ENCODE measurements around the gene CD164L2.
"Not testable (repeated sequence)": the region's sequence is repeated elsewhere in the genome, so short reads cannot be mapped to it uniquely, and the experiment has no call there.

Gene CD164L2

DNA sequence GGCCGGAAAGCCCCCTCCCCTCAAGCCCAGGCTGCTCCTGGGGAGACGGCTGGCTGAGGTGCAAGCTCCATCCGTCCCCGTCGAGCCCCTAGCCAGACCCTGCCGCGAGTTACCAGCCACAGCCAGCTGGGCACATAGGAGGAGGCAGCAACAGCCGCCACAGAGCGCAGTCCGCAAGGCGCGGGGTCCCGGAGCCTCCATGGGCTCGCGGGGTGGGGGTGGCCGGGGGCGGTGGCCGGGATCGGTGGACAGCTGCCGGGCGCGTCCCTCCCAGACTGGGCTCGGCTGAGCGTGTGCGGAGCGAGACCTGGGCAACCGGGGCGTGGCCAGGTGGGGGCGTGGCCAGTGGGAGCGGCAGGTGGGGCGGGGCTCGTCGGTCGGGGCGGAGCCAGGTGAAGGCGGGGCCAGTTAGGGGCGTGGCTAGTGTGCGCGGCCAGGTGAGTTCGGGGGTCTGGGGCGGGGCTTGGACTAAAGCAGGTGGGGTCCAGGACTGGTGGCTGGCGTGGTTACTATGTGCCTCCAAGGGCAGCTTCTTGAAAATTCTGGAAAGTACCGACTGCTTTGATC is at the start of gene CD164L2:
Gene CD164L2 (minus strand): TSS at position 295 of the 567 bp plus-strand sequence. CDS start 94 bp downstream, at position 201.
- Mint-ChIP-seq H3K27ac (peak within 1 kb of the TSS in 2 of 3 experiments; percentile 27 to 33), H3K36me3 (ENCODE audit: low read depth) (no peaks in the 10 kb centered on the region), H3K27me3 (ENCODE audit: low read depth) (peaks cover 35% of the 10 kb centered on the region), H3K9me3 (no peaks in the 10 kb centered on the region), H3K4me1 (peaks cover 16% of the 10 kb centered on the region), H3K4me3 (peak within 1 kb of the TSS in 1 of 3 experiments; percentile 7)
- TF ChIP-seq, protein P1, sequence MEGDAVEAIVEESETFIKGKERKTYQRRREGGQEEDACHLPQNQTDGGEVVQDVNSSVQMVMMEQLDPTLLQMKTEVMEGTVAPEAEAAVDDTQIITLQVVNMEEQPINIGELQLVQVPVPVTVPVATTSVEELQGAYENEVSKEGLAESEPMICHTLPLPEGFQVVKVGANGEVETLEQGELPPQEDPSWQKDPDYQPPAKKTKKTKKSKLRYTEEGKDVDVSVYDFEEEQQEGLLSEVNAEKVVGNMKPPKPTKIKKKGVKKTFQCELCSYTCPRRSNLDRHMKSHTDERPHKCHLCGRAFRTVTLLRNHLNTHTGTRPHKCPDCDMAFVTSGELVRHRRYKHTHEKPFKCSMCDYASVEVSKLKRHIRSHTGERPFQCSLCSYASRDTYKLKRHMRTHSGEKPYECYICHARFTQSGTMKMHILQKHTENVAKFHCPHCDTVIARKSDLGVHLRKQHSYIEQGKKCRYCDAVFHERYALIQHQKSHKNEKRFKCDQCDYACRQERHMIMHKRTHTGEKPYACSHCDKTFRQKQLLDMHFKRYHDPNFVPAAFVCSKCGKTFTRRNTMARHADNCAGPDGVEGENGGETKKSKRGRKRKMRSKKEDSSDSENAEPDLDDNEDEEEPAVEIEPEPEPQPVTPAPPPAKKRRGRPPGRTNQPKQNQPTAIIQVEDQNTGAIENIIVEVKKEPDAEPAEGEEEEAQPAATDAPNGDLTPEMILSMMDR (IDR thresholded peaks at IDR 0.05; ENCODE audit: unreplicated experiment in 3 of 3) = no peak

- not testable (repeated sequence) for H3K27me3 Mint-ChIP-seq (ENCODE audit: low read depth); H3K9me3 Mint-ChIP-seq; H3K4me3 Mint-ChIP-seq; H3K36me3 Mint-ChIP-seq (ENCODE audit: low read depth)
- H3K27ac Mint-ChIP-seq = peak overlapping the region in 1 of 3 experiments; percentile 70
- H3K4me1 Mint-ChIP-seq = peaks cover 70% of the 10 kb centered on the region
These were observed 49.6 kb upstream of the CD164L2 start for GRCh38 chr1:27432725-27433124.

DNA sequence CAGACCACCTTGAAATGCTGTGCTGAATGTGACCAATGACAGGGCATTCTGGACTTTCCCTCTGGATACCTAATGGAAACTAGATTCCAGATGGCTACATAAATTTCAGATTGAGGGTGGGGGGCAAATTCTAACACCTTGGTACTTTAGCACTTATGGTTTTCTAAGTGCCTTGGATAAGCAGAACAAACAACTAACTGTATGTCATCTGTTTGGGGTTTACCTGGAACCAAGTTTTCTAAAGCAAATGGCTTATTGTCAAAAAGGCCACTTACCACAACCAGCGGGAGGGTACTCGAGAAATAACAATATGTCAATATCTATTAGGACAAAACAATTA is 48.4 kb upstream of the CD164L2 start:
- Mint-ChIP-seq H3K9me3 (no peaks in the 10 kb centered on the region), H3K27ac (peak overlapping the region; percentile 77 to 90 (median 78)), H3K36me3 (ENCODE audit: low read depth) (peaks cover 15% of the 10 kb centered on the region), H3K4me1 (peaks cover 68% of the 10 kb centered on the region), H3K4me3 (no peak overlapping the region), H3K27me3 (ENCODE audit: low read depth) (no peaks in the 10 kb centered on the region)
- TF ChIP-seq, protein P1 (IDR thresholded peaks at IDR 0.05; ENCODE audit: unreplicated experiment in 3 of 3) = no peak

DNA sequence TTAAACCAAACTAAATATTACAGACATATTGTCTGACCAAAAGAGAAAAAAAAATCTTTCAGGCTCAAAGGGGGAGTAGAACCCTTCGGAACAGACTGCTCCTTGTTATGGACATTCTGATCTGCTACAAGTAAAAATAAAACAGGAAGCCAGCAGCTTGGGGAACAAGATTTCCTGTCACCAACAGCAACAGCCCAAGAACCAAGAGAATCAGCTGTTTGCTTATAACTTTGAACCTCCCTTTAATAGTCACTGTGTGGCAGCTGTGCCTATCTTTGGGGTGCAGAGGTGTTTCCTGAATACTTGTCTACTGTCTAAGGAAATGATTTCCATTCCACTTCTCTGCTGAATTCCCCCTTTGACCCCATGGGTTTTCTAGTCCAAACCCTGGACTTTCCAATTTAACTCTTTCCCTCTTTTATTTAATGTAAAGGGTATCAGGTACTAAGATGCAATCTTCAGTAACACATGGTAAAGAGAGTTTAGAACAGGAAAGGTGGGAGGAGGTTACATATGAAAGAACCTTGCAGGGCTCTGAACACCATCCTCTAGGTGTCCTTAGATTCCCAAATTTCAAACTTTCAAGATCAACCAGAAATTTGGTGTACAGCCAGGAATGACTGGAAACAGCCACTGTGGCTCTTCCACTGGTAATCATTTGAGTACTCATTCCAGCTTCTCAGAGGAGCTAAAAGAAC is 47.9 kb upstream of the CD164L2 start:
- Mint-ChIP-seq H3K4me1 (peaks cover 66% of the 10 kb centered on the region), H3K27ac (peak overlapping the region; percentile 77 to 90 (median 78)), H3K9me3 (no peaks in the 10 kb centered on the region), H3K4me3 (no peak overlapping the region), H3K36me3 (ENCODE audit: low read depth) (peaks cover 18% of the 10 kb centered on the region), H3K27me3 (ENCODE audit: low read depth) (no peaks in the 10 kb centered on the region)
- TF ChIP-seq, protein P1 (IDR thresholded peaks at IDR 0.05; ENCODE audit: unreplicated experiment in 3 of 3) = no peak

GRCh38 chr1:27429029-27429425 is 45.9 kb upstream of the CD164L2 start:
- TF ChIP-seq, protein P1 (IDR thresholded peaks at IDR 0.05; ENCODE audit: unreplicated experiment in 3 of 3) = no peak
- no peaks in the 10 kb centered on the region for H3K27me3 Mint-ChIP-seq (ENCODE audit: low read depth)
- peaks cover 67% of the 10 kb centered on the region for H3K4me1 Mint-ChIP-seq
- peaks cover 24% of the 10 kb centered on the region for H3K36me3 Mint-ChIP-seq (ENCODE audit: low read depth)
- H3K27ac Mint-ChIP-seq = peak overlapping the region; percentile 77 to 94 (median 89)
- peak overlapping the region in 2 of 3 experiments; percentile 2 to 7 for H3K4me3 Mint-ChIP-seq
- H3K9me3 Mint-ChIP-seq = no peaks in the 10 kb centered on the region

- no peaks in the 10 kb centered on the region for H3K27me3 Mint-ChIP-seq (ENCODE audit: low read depth)
These were observed 45.3 kb upstream of the CD164L2 start for GRCh38 chr1:27428316-27429028.

More at GRCh38 chr1:27428316-27429028, 45.3 kb upstream of the CD164L2 start:
- H3K4me1 Mint-ChIP-seq = peaks cover 67% of the 10 kb centered on the region
- peak overlapping the region; percentile 25 to 49 (median 37) for H3K4me3 Mint-ChIP-seq
- H3K9me3 Mint-ChIP-seq = no peaks in the 10 kb centered on the region
- H3K36me3 Mint-ChIP-seq (ENCODE audit: low read depth) = peaks cover 24% of the 10 kb centered on the region
- TF ChIP-seq, protein P1 (IDR thresholded peaks at IDR 0.05; ENCODE audit: unreplicated experiment in 3 of 3) = no peak
- peak overlapping the region; percentile 77 to 94 (median 89) for H3K27ac Mint-ChIP-seq
